NT2/D1 (cell line): ENCODE measurements around the gene CMKLR1.

Experiments used
- DNase-seq: peaks from one replicate; pipeline ENCODE4 v3.0.0-alpha.2; 2011; ENCODE audit warnings: low read depth, low spot score
- H3K27me3 ChIP-seq: 2 replicates; pipeline ENCODE4 v1.6.0; 2011; ENCODE audit warnings: mild to moderate bottlenecking; ENCODE audit not compliant: insufficient read length, insufficient read depth
- H3K36me3 ChIP-seq: 2 replicates; pipeline ENCODE4 v1.6.1; 2011; ENCODE audit warnings: mild to moderate bottlenecking, low read length, mixed read lengths; ENCODE audit not compliant: insufficient read depth, insufficient read length
- H3K4me1 ChIP-seq: 2 replicates; pipeline ENCODE4 v1.5.1; 2011; ENCODE audit not compliant: insufficient read depth, insufficient read length
- H3K4me3 ChIP-seq: 2 replicates; pipeline ENCODE4 v1.5.1; 2011; ENCODE audit warnings: low read depth; ENCODE audit not compliant: insufficient read length
- H3K9ac ChIP-seq: 2 replicates; pipeline ENCODE4 v1.6.0; 2011; ENCODE audit warnings: low read depth; ENCODE audit not compliant: insufficient read length
- H3K9me3 ChIP-seq: 2 replicates; pipeline ENCODE4 v1.5.1; 2011; ENCODE audit warnings: mild to moderate bottlenecking, low read length; ENCODE audit not compliant: insufficient read depth
- SUZ12 ChIP-seq: IDR thresholded peaks from 2 replicates; pipeline ENCODE4 v1.6.1; 2011; ENCODE audit not compliant: insufficient read length, insufficient read depth; ENCODE audit errors: extremely low read depth
- YY1 ChIP-seq: IDR thresholded peaks from 2 replicates; pipeline ENCODE4 v1.6.1; 2011; ENCODE audit not compliant: insufficient read length, insufficient read depth
- ZNF274 ChIP-seq: IDR thresholded peaks from 2 replicates; pipeline ENCODE4 v1.6.1; 2011; ENCODE audit warnings: mild to moderate bottlenecking, low read depth, low read length

Gene CMKLR1

GRCh38 chr12:108265505-108265904 lies 73.6 kb downstream of the CMKLR1 start:
- H3K9me3 ChIP-seq: peaks cover 14% of the 10 kb centered on the region
- DNase-seq: no peak
- H3K4me1 ChIP-seq: peaks cover 3% of the 10 kb centered on the region
- H3K4me3 ChIP-seq: no peak overlapping the region
- H3K36me3 ChIP-seq: no peaks in the 10 kb centered on the region
- H3K9ac ChIP-seq: no peak overlapping the region
- no peaks in the 10 kb centered on the region for H3K27me3 ChIP-seq
- TF ChIP-seq YY1: no peak
- no peak for TF ChIP-seq SUZ12
- TF ChIP-seq ZNF274: no peak

GRCh38 chr12:108260969-108261368 lies 78.1 kb downstream of the CMKLR1 start:
- no peaks in the 10 kb centered on the region for H3K27me3 ChIP-seq
- no peak for DNase-seq
- no peak overlapping the region for H3K4me3 ChIP-seq
- H3K36me3 ChIP-seq: no peaks in the 10 kb centered on the region
- peaks cover 25% of the 10 kb centered on the region for H3K9me3 ChIP-seq
- no peak overlapping the region for H3K9ac ChIP-seq
- TF ChIP-seq ZNF274: no peak
- no peak for TF ChIP-seq YY1
- TF ChIP-seq SUZ12: no peak
- H3K4me1 ChIP-seq: peaks cover 3% of the 10 kb centered on the region

GRCh38 chr12:108260039-108260438 lies 79.1 kb downstream of the CMKLR1 start:
- DNase-seq: no peak
- H3K4me1 ChIP-seq: peaks cover 3% of the 10 kb centered on the region
- H3K4me3 ChIP-seq: no peak overlapping the region

GRCh38 chr12:108257610-108258106 lies 81.5 kb downstream of the CMKLR1 start:
- H3K4me3 ChIP-seq: no peak overlapping the region
- H3K36me3 ChIP-seq: no peaks in the 10 kb centered on the region
- no peaks in the 10 kb centered on the region for H3K27me3 ChIP-seq
- H3K4me1 ChIP-seq: peaks cover 3% of the 10 kb centered on the region
- no peak for DNase-seq
- H3K9me3 ChIP-seq: peaks cover 25% of the 10 kb centered on the region
- TF ChIP-seq SUZ12 (no peak), YY1 (no peak), ZNF274 (no peak)
- H3K9ac ChIP-seq: no peak overlapping the region

More at GRCh38 chr12:108260039-108260438, 79.1 kb downstream of the CMKLR1 start:
- no peaks in the 10 kb centered on the region for H3K27me3 ChIP-seq
- peaks cover 25% of the 10 kb centered on the region for H3K9me3 ChIP-seq
- no peak overlapping the region for H3K9ac ChIP-seq
- H3K36me3 ChIP-seq: no peaks in the 10 kb centered on the region
- TF ChIP-seq YY1 (no peak), SUZ12 (no peak), ZNF274 (no peak)

GRCh38 chr12:108257004-108257403 lies 82.1 kb downstream of the CMKLR1 start:
- no peak for TF ChIP-seq YY1
- TF ChIP-seq SUZ12: no peak
- TF ChIP-seq ZNF274: no peak
- Histone ChIP-seq H3K4me1 (peaks cover 3% of the 10 kb centered on the region), H3K9me3 (peaks cover 25% of the 10 kb centered on the region), H3K9ac (no peak overlapping the region), H3K4me3 (no peak overlapping the region), H3K27me3 (no peaks in the 10 kb centered on the region), H3K36me3 (no peaks in the 10 kb centered on the region)
- no peak for DNase-seq

GRCh38 chr12:108255252-108255602 lies 83.9 kb downstream of the CMKLR1 start:
- H3K9me3 ChIP-seq: peaks cover 9% of the 10 kb centered on the region; the same call in 1 of the 2 replicates
- H3K9ac ChIP-seq: no peak overlapping the region
- no peak for TF ChIP-seq ZNF274
- TF ChIP-seq SUZ12: no peak
- no peaks in the 10 kb centered on the region for H3K4me1 ChIP-seq
- no peaks in the 10 kb centered on the region for H3K27me3 ChIP-seq
- no peaks in the 10 kb centered on the region for H3K36me3 ChIP-seq
- no peak overlapping the region for H3K4me3 ChIP-seq
- no peak for DNase-seq

GRCh38 chr12:108254517-108255251 lies 84.4 kb downstream of the CMKLR1 start:
- no peaks in the 10 kb centered on the region for H3K4me1 ChIP-seq
- H3K9ac ChIP-seq: no peak overlapping the region
- no peaks in the 10 kb centered on the region for H3K36me3 ChIP-seq
- H3K27me3 ChIP-seq: no peaks in the 10 kb centered on the region
- no peak for TF ChIP-seq YY1
- no peak for TF ChIP-seq SUZ12
- no peak for TF ChIP-seq ZNF274
- peaks cover 6% of the 10 kb centered on the region for H3K9me3 ChIP-seq
- H3K4me3 ChIP-seq: no peak overlapping the region
- DNase-seq: no peak
